Measurements from ENCODE around the gene COL6A3. TPM values are rescaled to one million over a fixed set of nuclear protein-coding genes. Genes with fewer than 3 reads are reported as not detected.

The COL6A3 gene
- total RNA-seq, 1 donor from 2014 or later, result 4.9 TPM

DNA sequence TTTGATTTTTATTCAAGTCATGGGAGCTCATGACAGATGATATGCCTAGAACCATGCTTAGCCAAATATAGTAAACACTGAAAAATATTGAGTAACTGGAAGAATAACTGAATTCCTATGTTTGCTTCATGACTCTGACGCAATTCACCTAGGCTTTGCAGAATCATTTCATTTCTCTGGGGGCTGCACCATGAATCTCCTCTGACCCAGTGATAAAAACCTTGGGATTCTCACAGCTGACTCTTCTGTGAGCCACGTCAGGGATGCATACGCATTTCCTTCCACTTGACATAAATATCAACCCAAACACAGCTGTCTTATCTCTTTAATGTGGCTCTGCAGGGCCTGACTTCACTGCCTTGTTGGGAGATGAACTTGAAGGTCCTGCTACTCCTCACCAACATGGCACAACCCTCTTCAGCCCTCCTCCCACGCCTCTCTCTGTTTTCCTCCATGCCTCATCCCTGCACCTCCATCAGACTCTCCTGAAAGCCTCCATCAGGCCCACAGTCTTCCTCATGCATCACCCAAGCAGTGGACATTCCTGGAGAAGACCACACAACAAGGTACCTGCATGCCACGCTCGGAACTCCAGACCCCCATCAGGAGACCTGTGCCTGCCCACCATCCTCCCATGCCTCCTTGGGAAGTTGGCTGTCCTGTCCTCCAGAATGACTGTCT, 29.8 kb downstream of the COL6A3 start:
- Mint-ChIP-seq H3K4me1 (no peaks in the 10 kb centered on the region), H3K27ac (ENCODE audit: unreplicated experiment) (no peak overlapping the region), H3K9me3 (peaks cover 2% of the 10 kb centered on the region), H3K27me3 (ENCODE audit: low read depth) (peaks cover 19% of the 10 kb centered on the region), H3K36me3 (ENCODE audit: low read depth) (no peaks in the 10 kb centered on the region), H3K4me3 (no peak overlapping the region)
- no peak for DNase-seq (ENCODE audit: low read depth, low spot score)
- TF ChIP-seq, protein P1, sequence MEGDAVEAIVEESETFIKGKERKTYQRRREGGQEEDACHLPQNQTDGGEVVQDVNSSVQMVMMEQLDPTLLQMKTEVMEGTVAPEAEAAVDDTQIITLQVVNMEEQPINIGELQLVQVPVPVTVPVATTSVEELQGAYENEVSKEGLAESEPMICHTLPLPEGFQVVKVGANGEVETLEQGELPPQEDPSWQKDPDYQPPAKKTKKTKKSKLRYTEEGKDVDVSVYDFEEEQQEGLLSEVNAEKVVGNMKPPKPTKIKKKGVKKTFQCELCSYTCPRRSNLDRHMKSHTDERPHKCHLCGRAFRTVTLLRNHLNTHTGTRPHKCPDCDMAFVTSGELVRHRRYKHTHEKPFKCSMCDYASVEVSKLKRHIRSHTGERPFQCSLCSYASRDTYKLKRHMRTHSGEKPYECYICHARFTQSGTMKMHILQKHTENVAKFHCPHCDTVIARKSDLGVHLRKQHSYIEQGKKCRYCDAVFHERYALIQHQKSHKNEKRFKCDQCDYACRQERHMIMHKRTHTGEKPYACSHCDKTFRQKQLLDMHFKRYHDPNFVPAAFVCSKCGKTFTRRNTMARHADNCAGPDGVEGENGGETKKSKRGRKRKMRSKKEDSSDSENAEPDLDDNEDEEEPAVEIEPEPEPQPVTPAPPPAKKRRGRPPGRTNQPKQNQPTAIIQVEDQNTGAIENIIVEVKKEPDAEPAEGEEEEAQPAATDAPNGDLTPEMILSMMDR (conservative IDR thresholded peaks at IDR 0.05), result no peak

DNA sequence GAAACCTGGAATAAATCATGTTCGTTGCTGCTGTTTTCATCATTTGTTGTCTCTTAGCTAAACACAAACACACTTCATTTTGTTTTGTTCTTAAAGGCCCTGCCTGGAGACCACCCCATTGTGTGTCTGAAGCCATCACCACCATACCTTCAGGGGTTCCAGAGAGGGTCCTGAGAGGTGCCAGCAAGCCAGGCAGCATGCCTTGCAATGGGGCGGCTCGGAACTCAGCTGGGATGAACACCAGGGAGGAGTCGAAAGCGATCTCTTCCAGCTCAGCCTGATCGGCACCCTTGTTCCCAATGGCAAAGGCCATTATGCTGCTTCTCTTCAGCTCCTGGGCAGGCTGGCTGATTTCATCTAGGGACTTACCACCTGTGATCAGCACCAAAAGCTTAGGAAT, 33.2 kb downstream of the COL6A3 start:
- no peaks in the 10 kb centered on the region for H3K36me3 Mint-ChIP-seq (ENCODE audit: low read depth)
- no peaks in the 10 kb centered on the region for H3K9me3 Mint-ChIP-seq
- TF ChIP-seq, protein P1 (conservative IDR thresholded peaks at IDR 0.05), result no peak
- peaks cover 26% of the 10 kb centered on the region for H3K27me3 Mint-ChIP-seq (ENCODE audit: low read depth)
- H3K4me1 Mint-ChIP-seq, result no peaks in the 10 kb centered on the region
- DNase-seq (ENCODE audit: low read depth, low spot score), result no peak
- H3K27ac Mint-ChIP-seq (ENCODE audit: unreplicated experiment), result no peak overlapping the region
- H3K4me3 Mint-ChIP-seq, result no peak overlapping the region

DNA sequence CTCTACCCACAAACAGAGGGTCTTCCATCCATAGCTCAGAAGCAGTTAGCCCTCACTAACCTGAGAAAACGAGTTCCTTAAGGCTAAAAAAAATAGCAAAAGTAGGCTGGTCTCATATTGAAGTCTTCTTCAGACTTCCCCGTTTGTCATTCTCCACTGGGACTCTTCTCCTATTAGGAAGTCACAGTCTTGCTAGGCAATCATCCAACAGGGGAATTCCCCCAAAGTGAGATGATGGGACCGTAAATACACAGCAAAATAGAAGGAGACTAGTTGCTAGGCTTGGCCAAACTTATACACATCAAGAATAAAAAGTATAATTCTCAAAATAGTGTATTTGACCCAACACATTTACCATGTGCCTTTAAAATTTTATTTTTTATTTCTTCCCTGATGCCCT, 34.3 kb downstream of the COL6A3 start:
- no peak for DNase-seq (ENCODE audit: low read depth, low spot score)
- H3K27me3 Mint-ChIP-seq (ENCODE audit: low read depth), result peaks cover 22% of the 10 kb centered on the region
- H3K27ac Mint-ChIP-seq (ENCODE audit: unreplicated experiment), result no peak overlapping the region
- no peak overlapping the region for H3K4me3 Mint-ChIP-seq
- H3K4me1 Mint-ChIP-seq, result no peaks in the 10 kb centered on the region
- no peaks in the 10 kb centered on the region for H3K36me3 Mint-ChIP-seq (ENCODE audit: low read depth)
- TF ChIP-seq, protein P1 (conservative IDR thresholded peaks at IDR 0.05), result no peak
- no peaks in the 10 kb centered on the region for H3K9me3 Mint-ChIP-seq

DNA sequence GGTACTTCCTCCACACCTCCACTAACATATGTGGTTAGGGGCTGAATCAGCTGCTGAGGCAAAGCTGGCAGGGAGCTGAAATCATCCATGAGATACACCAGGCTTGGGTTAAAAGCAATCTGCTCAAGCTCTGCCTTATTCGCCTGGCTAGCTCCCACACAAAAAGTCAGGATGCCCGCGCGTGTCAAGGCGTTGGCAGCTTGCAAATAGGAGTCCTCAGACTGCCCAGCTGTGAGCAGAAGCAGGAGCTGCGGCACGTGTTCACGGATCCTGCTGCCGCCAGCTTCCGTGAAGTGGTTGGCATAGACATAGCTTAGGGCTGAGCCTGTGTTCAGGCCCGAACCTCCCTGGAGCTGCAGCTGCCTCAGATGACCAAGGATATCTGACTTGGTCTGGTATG, 35.3 kb downstream of the COL6A3 start:
- no peak overlapping the region for H3K27ac Mint-ChIP-seq (ENCODE audit: unreplicated experiment)

DNA sequence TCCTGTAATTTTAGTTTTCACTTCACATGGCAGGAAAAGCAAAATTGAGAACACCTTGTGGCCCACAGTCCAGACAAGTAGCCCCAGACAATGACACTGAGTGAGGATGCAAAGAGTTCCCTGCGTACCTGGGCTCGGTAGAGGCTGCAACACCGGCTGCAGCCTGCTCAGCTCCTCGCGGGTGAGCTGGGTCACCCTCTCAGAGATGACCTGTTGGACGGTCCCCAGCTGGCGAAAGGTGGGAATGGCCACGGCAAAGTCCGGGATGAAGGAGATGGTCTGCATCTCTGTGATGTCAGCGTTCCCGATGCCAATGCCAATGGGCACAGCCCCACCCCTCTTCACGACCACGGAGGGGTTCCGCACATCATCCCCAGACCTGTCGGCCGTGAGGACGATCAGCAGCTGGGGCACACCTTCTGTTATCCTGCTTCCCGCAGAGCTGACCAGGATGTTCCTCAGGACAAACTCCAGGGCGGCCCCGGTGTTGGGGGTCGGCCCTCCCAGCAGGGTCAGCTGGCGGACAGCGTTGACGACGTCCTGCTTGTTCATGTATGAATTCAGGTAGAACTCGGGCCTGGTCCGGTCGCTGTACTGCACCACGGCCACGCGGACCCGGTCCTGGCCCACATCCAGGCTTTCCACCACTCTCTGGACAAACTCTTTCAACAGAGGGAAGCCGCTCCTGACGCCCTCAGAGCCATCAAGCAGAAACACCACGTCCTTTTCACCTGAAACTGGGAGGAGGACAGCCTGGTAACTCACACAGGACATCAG, 39.5 kb downstream of the COL6A3 start:
- H3K27ac Mint-ChIP-seq (ENCODE audit: unreplicated experiment), result no peak overlapping the region
- H3K9me3 Mint-ChIP-seq, result no peaks in the 10 kb centered on the region
- TF ChIP-seq, protein P1 (conservative IDR thresholded peaks at IDR 0.05), result no peak
- H3K36me3 Mint-ChIP-seq (ENCODE audit: low read depth), result no peaks in the 10 kb centered on the region
- H3K4me3 Mint-ChIP-seq, result no peak overlapping the region
- H3K27me3 Mint-ChIP-seq (ENCODE audit: low read depth), result peaks cover 11% of the 10 kb centered on the region
- no peak for DNase-seq (ENCODE audit: low read depth, low spot score)
- no peaks in the 10 kb centered on the region for H3K4me1 Mint-ChIP-seq

More for the DNA sequence above, 35.3 kb downstream of the COL6A3 start:
- Mint-ChIP-seq H3K27me3 (ENCODE audit: low read depth) (peaks cover 18% of the 10 kb centered on the region), H3K4me1 (no peaks in the 10 kb centered on the region), H3K36me3 (ENCODE audit: low read depth) (no peaks in the 10 kb centered on the region), H3K9me3 (no peaks in the 10 kb centered on the region), H3K4me3 (no peak overlapping the region)
- no peak for DNase-seq (ENCODE audit: low read depth, low spot score)
- TF ChIP-seq, protein P1 (conservative IDR thresholded peaks at IDR 0.05), result no peak
